Panc1 (cell line): ENCODE results near the gene HGFAC. TPM values are rescaled to one million over a fixed set of nuclear protein-coding genes. Genes with fewer than 3 reads are reported as not detected.

ENCODE experiments used
- ATAC-seq: fragments of 200-7000 bp; cut with Tn5 transposase; 2 replicates; pipeline ENCODE4 v1.9.1; 2020; ENCODE audit warnings: mild to moderate bottlenecking, moderate library complexity
- BruUV-seq: library from RNA; stranded (reverse); fragments of 400-500 nt; replicated peaks from 2 replicates; lab custom pipeline; 2021; lab: Mats Ljungman, UMichigan
- CTCF ChIA-PET: fragments of 300-600 bp; sonication (Branson Sonifier 250); formaldehyde crosslinking; loops from one replicate; lab custom pipeline; 2022; ENCODE audit warnings: antibody characterized with exemption; lab: Charles Lee
- POLR2A ChIA-PET: fragments of 300-600 bp; sonication (Branson Sonifier 250); formaldehyde crosslinking; loops from one replicate; lab custom pipeline; 2022; ENCODE audit warnings: antibody characterized with exemption; lab: Charles Lee
- DNase-seq: peaks from one replicate; pipeline ENCODE4 v3.0.0-alpha.2; 2010; ENCODE audit warnings: low read depth, low spot score
- H3K27ac ChIP-seq: 2 replicates; pipeline ENCODE4 v1.5.1; 2011; ENCODE audit warnings: mild to moderate bottlenecking, low read length, inconsistent platforms
- H3K27me3 ChIP-seq: fragments of 200-500 bp; sonication (Bioruptor generic); 2 replicates; pipeline ENCODE4 v1.6.0; 2014; ENCODE audit warnings: low read length, inconsistent platforms; ENCODE audit not compliant: control insufficient read depth, insufficient read depth
- H3K36me3 ChIP-seq: fragments of 200-500 bp; sonication (Bioruptor generic); 2 replicates; pipeline ENCODE4 v1.5.1; 2014; ENCODE audit warnings: inconsistent platforms, mild to moderate bottlenecking, low read length, moderate library complexity; ENCODE audit not compliant: control insufficient read depth, insufficient read depth
- H3K4me1 ChIP-seq: 2 replicates; pipeline ENCODE4 v1.5.1; 2011; ENCODE audit warnings: inconsistent platforms, mild to moderate bottlenecking, low read length, moderate library complexity; ENCODE audit not compliant: control insufficient read depth, insufficient read depth
- H3K4me3 ChIP-seq, 2 experiments: 2 replicates each; pipeline ENCODE4 v1.5.1; 2011 to 2012; ENCODE audit warnings: low read depth in 2 of 2, low read length in 2 of 2, mild to moderate bottlenecking in 2 of 2, inconsistent platforms in 1 of 2, moderate library complexity in 1 of 2
- H3K9me3 ChIP-seq: fragments of 200-500 bp; sonication (Bioruptor generic); 2 replicates; pipeline ENCODE4 v1.5.1; 2014; ENCODE audit warnings: low read depth, mild to moderate bottlenecking, inconsistent platforms, low read length, moderate library complexity; ENCODE audit not compliant: control insufficient read depth, insufficient read depth
- CTCF ChIP-seq: fragments of 450-650 bp; IDR thresholded peaks from 2 replicates; pipeline ENCODE4 v1.5.1; 2017; ENCODE audit warnings: mild to moderate bottlenecking
- POLR2AphosphoS5 ChIP-seq: IDR thresholded peaks from 2 replicates; pipeline ENCODE4 v1.6.1; 2012; ENCODE audit warnings: mild to moderate bottlenecking, low read depth, low read length, moderate library complexity
- REST ChIP-seq, 2 experiments: IDR thresholded peaks; 2 replicates each; pipeline ENCODE4 v1.6.1; 2011 to 2012; ENCODE audit warnings: low read depth in 2 of 2, control low read depth in 1 of 2, low read length in 1 of 2, mild to moderate bottlenecking in 1 of 2, moderate library complexity in 1 of 2; ENCODE audit not compliant: insufficient read depth in 1 of 2
- SIN3A ChIP-seq: IDR thresholded peaks from 2 replicates; pipeline ENCODE4 v1.6.1; 2012; ENCODE audit warnings: low read depth, mild to moderate bottlenecking, low read length, moderate library complexity, borderline replicate concordance; ENCODE audit not compliant: insufficient read depth
- TCF7L2 ChIP-seq: IDR thresholded peaks from 2 replicates; pipeline ENCODE4 v1.6.1; 2011; ENCODE audit warnings: mild to moderate bottlenecking, low read depth, low read length, inconsistent platforms
- in situ Hi-C: cut with HindIII; loops from 2 replicates; pipeline ENCODE4 v1.10.0; 2016; ENCODE audit warnings: low sequenced_read_pairs, low pct_unique_long_range_greater_than_20kb
- intact Hi-C: fragments of 100-400 bp; cut with micrococcal nuclease; formaldehyde crosslinking; loops from one replicate; pipeline ENCODE4 v1.10.0; 2022; ENCODE audit not compliant: unreplicated experiment
- total RNA-seq: library from RNA; stranded (reverse); gene quantifications from one replicate; pipeline ENCODE4 v1.2.1, GENCODE V29; 2021; ENCODE audit not compliant: unreplicated experiment

The HGFAC gene
- total RNA-seq, 1 experiment from 2014 or later = 0.59 TPM

- intact Hi-C loops = no loop called here
- in situ Hi-C loops = no loop called here
Measured at GRCh38 chr4:3416270-3416669, 25.5 kb upstream of the HGFAC start.

GRCh38 chr4:3416821-3417221, 24.9 kb upstream of the HGFAC start:
- ChIA-PET CTCF (no interaction called here), POLR2A (no interaction called here)
- H3K4me1 ChIP-seq = no peaks in the 10 kb centered on the region
- no TSS peak for BruUV-seq
- no peaks in the 10 kb centered on the region for H3K9me3 ChIP-seq
- in situ Hi-C loops = no loop called here
- H3K27me3 ChIP-seq = no peaks in the 10 kb centered on the region
- H3K4me3 ChIP-seq = no peak overlapping the region
- no peak for TF ChIP-seq SIN3A
- no peak for TF ChIP-seq REST (IDR thresholded peaks at IDR 0.05; ENCODE audit: insufficient read depth in 1 of 2, low read depth in 2 of 2, low read length in 1 of 2)
- TF ChIP-seq CTCF = no peak
- no peak for TF ChIP-seq POLR2AphosphoS5
- no peak for TF ChIP-seq TCF7L2
- no peak for DNase-seq
- ATAC-seq = no peak
- no peak overlapping the region for H3K27ac ChIP-seq
- H3K36me3 ChIP-seq = no peaks in the 10 kb centered on the region
- intact Hi-C loops = no loop called here

More at GRCh38 chr4:3416270-3416669, 25.5 kb upstream of the HGFAC start:
- no peaks in the 10 kb centered on the region for H3K4me1 ChIP-seq
- no peaks in the 10 kb centered on the region for H3K9me3 ChIP-seq
- H3K4me3 ChIP-seq = no peak overlapping the region
- BruUV-seq = no TSS peak
- ChIA-PET CTCF (no interaction called here), POLR2A (no interaction called here)
- no peaks in the 10 kb centered on the region for H3K36me3 ChIP-seq
- no peaks in the 10 kb centered on the region for H3K27me3 ChIP-seq
- no peak overlapping the region for H3K27ac ChIP-seq
- TF ChIP-seq REST (IDR thresholded peaks at IDR 0.05; ENCODE audit: insufficient read depth in 1 of 2, low read depth in 2 of 2, low read length in 1 of 2) = no peak
- no peak for TF ChIP-seq POLR2AphosphoS5
- TF ChIP-seq TCF7L2 = no peak
- no peak for TF ChIP-seq SIN3A
- TF ChIP-seq CTCF = no peak
- DNase-seq = no peak
- no peak for ATAC-seq
